ENCODE measurements around the gene AUTS2.

Gene AUTS2

DNA sequence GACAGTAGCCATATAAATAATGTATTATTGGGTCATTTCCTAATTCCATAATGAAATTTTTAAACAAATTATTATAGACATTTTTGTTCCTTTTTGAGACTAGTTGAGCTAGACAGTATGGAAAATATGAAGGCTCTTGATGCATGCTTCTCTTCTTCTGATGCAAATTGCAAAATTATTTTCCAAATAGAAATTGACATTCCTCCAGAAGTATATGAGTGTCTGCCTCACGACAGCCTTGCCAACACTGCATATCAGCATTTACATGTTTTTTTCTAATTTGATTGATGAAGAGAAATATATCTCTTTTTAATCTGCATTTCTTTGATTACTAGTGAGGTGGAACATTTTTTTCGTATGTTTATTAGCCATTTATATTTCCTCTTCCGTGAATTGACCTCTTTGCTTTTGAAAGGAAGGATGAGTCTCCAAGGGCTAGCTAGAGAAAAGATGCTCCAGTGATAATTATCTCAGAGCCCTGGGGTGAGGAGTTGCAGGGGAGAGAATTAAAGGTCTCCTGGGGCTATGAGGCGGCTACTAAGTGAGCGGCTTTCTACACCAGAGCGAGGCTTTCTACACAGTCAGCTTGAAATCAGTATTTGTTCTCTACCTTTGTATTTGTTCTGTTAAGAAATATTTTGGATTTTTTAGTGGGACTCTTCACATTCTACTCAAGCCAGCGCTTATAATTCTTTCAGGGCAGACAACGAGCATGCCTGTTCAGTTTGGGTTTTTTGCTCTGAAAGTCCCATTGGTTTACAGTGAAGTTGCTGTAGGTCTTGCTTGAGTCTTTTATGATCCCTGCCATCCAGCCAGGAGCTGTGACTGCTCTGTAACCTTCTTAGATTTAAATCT is 821.5 kb downstream of the AUTS2 start:
- no peak for DNase-seq (ENCODE audit: extremely low read depth in 1 of 2, low read depth in 1 of 2)

DNA sequence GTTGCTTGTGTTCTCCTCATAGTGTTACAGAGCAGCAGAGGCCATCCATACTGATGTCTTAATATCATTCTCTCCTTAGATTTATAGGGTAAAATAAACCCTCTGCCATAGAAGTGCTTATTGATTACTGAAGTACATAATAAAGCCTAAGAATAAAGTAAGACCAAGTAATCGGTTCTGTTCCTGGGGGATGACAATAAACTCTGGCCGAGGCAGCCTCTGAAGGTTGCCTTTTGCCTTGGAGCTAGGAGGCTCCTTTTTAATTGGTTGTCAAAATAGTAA is 822.0 kb downstream of the AUTS2 start:
- no peak for DNase-seq (ENCODE audit: extremely low read depth in 1 of 2, low read depth in 1 of 2)

DNA sequence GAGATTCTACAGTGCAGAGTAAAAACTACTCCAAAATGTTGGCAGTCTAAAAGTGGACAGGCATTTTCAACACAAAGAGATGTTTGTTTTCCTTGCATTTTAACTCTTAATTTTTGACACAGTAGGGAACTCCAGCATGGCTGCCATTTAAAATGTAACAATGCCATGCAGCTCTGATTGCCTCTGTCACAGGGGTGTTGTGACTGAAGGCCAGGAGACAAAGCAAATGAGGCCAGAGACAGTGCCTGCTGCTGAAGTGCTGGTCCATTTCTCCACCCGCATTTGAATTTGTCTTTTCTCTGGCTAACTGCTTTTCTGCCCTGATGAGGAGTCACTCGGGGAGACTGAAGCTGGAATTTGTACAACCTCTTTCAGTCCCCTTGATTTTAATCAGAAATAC is 823.0 kb downstream of the AUTS2 start:
- no peak for DNase-seq (ENCODE audit: extremely low read depth in 1 of 2, low read depth in 1 of 2)

DNA sequence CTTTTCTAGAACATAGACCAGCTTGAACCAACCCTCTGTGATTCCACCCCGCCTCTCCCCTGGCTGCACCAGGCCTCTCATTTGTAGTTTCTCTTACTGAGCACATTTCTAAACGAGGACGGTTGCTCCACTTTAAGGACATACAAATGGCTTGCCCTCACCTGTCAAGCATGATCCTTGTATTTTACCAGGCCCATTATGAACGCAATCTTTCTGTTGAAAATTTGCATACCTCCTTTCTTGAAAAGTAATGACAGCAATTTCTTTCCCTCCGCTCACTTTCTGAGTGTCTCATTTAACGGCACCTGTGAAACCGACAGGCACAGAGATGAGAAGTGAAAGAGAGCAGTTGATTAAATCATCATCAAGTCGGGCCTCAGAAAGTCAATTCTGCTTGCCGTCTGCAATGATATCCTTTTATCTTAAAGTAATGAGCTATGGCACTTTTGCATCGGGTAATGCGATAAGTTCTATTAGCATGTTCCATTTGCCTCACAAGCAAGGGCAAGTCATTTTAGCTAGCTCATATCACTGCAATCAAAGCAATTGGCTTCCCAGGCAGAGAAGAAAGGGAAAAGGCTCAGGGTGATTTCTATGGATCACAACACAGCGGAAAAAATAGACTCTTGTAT is 828.1 kb downstream of the AUTS2 start:
- DNase-seq (ENCODE audit: extremely low read depth in 1 of 2, low read depth in 1 of 2) = no peak

DNA sequence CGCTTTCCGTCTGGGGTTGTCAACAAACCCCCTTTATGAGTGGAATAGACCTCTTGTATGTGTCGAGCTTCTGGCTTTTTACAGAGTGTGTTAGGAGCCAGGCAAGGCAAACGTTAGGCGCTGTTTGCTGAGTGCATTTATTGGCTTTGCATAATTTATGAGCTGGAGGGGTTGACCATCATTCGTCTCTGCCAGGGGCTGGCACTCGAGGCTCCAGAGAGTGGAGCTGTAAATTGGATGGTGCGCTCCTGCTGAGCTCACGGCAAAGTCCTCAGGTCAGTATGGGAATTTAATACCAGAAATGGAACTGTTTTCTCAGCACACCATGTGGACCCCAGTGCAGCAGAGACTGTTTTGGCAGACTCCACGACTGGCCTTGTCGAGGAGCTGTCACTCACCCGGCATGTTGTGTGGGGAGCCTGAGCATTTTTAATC is 834.3 kb downstream of the AUTS2 start:
- no peak for DNase-seq (ENCODE audit: extremely low read depth in 1 of 2, low read depth in 1 of 2)

DNA sequence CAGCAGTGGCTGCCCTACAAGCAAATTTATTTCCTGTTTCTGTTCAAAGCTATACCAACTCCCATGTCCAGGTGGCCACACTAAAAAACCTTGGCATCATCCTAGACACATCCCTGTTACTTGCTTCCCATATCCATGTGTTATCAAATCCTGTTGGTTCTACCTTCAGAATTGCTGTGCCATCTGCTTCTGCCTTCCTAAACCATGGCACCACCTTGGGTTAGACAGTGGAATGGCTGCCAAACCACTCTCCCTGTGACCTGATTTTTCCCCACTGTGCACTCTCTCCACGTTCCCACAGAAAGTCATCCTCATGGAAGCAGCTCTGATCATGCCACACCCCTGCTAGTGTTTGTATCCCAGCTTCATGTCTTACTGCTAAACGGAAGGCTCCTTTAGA is 836.1 kb downstream of the AUTS2 start:
- DNase-seq (ENCODE audit: extremely low read depth in 1 of 2, low read depth in 1 of 2) = no peak

DNA sequence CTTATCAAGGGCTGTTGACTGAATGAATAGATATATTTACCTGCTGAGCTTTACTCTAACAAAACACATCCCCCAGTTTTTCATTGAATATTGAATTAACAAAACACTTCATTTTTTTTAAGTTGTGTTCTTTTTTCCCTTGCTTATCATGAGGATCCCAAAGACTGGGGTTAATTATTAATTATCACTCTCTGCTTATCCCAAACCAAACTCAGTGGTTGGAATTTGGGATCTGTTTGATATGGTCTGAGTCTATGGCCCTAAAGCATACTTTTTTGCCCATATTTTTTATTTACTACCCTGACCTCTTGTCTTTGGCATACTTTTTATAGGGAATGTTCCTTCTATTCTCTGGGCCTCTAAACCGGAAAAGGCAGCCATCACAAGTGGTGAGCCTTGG is 836.5 kb downstream of the AUTS2 start:
- no peak for DNase-seq (ENCODE audit: extremely low read depth in 1 of 2, low read depth in 1 of 2)

DNA sequence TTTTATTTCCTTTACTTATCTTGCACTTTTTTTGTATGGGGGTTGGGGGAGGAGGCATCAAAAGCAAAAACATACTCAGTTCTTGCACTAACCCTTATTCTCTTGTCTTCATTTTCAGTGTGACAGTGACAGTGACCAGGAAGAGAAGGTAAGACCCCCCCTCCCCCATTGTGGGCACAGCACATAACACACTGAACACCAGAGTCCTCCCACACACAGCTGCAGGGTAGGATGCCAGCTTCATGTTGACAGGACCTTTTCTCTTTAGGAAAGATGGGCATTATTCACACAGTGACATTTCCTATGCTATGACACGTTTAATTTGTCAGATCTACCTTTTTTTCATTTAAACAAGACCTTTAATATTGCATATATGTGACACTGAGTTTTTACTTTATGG is 837.4 kb downstream of the AUTS2 start:
- DNase-seq (ENCODE audit: extremely low read depth in 1 of 2, low read depth in 1 of 2) = no peak

DNA sequence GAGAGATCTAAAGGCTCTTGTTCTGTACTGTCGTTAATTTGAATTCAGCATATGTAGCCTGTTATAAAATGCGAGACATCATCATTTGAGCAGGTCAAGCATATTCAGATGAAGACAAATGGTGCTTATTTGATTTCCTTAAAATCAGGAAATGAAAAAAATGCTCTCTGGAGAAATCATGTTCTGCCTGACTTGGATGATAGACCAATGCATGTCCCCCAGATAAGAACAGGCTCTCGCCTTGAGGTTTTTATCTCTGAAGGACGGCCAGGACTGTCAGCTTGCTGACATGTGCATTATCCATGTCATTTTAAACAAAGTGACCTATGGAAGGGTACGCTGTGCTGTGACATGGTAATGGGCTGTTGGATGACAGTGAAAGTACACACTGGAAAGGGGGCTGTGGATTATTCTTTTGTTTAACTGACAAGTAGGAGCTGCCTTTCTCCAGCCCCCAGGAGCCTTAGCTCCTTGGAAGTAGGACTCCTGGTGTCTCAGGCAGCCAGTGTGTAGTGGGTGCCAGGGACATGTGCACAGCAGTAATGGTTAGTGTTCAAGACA is 838.6 kb downstream of the AUTS2 start:
- DNase-seq (ENCODE audit: extremely low read depth in 1 of 2, low read depth in 1 of 2) = no peak

DNA sequence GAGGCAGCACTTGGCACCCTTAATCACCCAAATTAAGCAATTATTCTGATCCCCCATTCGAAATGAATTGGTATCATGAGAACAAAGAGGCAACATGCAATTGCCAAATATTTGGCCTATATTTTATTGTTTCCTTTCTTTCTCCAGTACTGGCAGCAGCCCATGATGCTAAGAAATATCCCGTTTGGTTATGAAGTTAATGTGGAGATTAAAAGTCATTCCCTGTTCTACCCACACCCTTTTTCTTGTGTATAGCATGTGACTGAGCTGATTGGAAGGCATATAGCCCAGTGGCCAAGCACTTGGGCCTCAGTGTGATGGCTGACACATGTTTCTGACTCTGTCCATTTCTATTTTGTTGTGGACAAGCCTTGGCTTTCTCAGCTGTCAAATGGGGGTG is 841.4 kb downstream of the AUTS2 start:
- DNase-seq (ENCODE audit: extremely low read depth in 1 of 2, low read depth in 1 of 2) = no peak

DNA sequence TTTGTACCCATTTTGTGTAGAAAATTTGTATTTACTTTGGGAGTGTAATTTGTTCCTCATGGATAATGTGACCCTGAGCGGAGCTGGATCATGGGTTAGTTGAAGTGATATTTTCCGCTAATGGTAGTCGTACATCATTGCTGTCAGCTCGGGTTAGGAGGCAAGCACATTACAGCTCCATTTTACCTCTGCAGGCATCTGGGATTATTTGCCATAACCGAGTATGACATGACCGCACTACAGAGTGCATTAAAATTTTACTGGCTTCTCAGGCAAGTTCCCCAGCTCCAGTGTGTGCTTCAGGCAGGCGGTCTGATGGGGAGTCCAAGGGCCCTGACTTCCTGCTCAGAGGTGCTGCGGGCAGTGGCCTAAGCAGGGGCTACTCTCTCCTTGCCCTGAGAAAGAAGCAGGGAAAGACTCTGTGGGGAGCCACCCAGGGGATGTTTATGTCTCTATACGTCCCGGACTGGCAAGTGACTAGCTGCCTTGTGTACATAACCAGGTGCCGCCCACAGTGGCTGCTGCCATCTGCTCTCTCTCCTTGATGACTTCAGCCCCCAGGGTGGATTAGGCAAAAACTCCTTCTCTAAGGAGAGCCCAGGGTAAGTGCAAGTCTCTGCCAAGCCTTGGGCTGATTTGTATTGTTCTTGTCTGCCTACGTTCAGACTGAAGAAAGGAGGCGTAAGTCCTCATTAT is 848.3 kb downstream of the AUTS2 start:
- no peak for DNase-seq (ENCODE audit: extremely low read depth in 1 of 2, low read depth in 1 of 2)

DNA sequence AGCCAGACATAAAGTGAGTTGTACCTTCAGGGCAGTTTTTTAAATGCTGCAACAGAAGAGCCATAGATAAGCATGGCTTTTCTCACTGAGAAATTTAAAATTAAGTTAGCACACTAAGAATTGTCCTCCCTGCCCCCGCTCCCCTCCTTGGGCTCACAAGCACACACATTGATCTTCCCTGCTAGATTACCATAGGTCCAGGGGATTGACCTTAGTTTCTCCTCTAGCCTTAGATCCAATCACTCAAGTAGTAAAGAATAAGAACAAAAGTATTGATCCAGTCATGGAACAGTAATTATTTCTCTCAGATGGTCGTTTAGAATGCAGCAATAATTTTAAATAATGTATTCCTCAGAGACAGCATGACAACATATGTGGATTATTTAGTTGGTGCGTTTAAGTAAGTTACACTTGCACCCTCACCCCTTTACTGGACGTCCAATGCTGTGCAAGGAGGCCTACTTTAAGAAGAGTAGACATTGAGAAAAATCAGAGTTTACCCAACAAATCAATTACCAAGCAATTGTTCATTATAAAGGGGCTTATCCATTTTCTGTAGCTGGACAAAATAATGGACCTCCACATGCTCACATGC is 850.1 kb downstream of the AUTS2 start:
- no peak for DNase-seq (ENCODE audit: extremely low read depth in 1 of 2, low read depth in 1 of 2)

DNA sequence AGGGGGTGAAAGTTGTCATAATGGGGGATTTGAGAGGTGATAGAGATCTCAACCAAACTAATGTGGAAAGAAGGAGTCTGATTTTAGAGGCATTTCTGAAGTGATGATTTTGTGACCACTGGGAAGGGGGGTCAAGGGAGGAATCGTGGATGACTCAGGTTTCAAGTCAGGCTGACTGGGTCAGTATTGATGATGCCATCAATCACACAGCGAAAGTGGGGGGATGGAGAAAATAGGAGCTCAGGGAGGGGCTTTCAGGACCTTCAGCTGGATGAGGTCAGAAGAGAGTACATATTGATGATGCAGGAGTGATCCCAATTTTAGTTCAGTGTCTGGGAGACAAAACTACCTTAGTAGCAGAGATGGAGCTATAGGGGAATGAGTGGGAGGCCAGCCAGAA is 852.5 kb downstream of the AUTS2 start:
- no peak for DNase-seq (ENCODE audit: extremely low read depth in 1 of 2, low read depth in 1 of 2)

DNA sequence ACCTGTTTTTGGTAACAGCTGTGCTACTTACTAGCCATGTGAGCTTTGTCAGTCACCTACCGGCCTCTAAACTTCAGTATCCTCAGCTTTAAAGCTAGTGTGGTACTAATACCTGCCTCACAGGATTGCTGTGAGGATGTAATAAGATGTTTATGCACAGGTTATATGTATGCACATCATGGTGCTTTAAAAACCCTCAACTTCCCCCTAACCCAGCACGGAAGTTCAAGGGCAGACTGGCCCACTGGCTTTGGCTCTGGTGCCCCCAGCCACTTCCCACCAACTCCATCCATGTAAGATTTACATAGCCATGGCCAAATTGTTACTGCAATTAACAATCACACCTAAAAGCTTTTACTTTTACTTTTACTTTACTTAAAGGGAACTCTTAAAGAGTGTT is 857.6 kb downstream of the AUTS2 start:
- DNase-seq (ENCODE audit: extremely low read depth in 1 of 2, low read depth in 1 of 2) = no peak

DNA sequence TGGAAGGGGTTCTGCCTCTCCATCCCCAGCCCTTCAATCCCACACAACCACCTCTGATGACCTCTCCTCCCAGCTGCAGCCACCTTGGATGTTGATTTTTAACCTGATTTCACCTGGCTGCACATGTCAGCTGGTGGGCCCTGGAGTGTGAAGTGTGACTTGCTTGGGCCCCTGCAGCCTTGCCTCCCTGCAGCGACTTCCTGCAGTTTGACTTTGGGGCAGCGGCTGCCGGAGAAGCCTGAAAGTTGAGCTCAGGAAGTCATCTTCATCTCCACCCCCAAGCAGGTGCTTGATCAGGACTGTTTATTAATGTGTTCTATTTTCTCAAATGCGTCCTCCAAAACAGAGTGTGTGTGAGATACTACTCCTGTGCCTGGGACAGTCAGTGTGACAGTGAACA is 858.4 kb downstream of the AUTS2 start:
- DNase-seq (ENCODE audit: extremely low read depth in 1 of 2, low read depth in 1 of 2) = no peak

DNA sequence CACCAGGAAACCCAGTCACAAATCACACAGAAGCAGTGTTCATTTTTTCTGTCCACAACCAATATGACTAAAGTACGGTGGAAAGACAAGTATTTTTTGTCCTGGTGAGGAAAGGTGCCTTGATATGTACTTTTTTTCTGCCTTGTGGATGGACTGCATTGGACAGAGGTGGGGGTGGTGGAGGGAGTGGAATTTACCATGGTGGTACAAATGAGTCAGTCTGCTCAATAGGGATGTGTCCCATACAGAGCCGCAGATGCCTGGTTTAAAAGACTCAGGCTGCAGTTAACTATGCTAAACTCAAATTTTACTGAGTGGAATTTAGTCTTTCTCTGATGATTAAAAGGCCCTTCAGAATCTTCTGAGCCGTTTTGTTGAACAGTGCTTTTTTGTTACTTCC is 859.2 kb downstream of the AUTS2 start:
- DNase-seq (ENCODE audit: extremely low read depth in 1 of 2, low read depth in 1 of 2) = no peak

DNA sequence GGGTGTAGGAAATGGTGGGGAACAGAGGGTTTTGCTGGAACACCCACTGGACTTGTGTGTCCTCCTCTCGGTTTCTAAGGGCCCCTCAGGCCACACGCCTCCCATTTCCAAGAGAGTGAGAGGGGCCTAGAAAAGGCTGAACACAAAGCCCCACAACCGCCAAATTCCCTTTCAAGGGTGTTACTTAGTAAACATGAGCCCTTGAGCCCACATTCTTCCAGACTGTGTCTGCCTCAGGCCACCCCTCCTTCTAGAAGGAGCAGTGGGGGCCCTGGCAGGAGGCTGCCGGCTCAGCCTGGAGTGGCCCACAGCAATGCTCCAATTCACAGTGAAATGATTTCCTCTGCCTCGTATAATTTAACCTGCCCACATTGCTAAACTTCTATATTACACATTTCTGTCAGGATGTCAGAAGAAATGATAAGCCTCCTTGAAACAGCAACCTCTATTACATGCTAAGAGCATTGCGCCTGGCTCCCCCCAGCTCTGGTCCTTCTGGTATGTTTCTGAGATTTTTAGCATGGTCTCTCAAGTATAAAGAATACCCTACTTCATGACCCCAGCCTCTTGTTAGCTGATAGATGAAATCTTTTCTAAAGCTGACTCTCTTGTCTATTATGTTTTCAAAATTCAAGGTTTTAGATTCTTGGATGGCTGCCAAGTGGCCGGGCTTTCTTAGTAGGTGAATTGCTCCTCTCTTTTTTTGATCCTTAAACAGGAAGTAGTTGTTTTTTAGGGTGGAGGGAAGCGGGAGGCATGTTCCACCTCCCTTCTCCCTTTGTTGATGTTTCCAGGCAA is 859.8 kb downstream of the AUTS2 start:
- DNase-seq (ENCODE audit: extremely low read depth in 1 of 2, low read depth in 1 of 2) = no peak

DNA sequence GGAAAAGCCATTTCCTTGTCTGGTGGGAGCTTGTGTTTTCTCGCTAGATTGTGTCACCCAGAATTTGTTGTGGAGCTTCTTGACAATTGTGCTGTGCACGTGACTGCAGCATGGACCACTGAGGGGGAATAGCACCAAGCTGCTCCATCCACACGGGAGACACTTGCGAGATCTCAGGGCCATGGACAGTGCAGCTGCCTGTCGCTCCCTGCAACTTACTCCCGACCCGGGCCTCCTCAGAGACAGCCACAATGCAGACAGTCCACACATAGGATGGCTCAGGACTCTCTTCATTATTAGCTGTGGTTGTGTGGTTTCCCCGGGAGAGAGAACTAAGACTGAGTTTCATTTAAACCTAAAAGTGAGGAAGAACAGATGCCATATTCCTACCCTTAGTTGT is 860.5 kb downstream of the AUTS2 start:
- no peak for DNase-seq (ENCODE audit: extremely low read depth in 1 of 2, low read depth in 1 of 2)

DNA sequence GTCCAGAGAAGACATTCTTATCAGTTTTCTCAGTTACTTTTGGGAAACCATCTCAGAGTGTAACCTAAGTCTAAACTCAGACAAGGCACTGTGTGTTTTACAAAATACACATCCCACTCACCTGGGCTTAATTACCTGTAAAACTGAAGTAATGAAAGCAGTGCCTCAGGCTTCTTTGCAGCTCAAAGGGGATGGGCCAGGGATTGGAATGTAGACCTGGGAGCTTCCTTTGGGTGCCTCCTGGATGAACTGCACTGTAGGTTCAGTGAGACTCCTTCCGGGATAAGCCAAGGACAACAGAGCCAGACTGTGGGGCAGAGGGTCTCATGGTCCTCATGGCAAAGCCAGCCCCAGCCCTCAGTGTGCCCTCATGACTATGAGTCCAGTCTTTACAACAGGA is 861.3 kb downstream of the AUTS2 start:
- no peak for DNase-seq (ENCODE audit: extremely low read depth in 1 of 2, low read depth in 1 of 2)

DNA sequence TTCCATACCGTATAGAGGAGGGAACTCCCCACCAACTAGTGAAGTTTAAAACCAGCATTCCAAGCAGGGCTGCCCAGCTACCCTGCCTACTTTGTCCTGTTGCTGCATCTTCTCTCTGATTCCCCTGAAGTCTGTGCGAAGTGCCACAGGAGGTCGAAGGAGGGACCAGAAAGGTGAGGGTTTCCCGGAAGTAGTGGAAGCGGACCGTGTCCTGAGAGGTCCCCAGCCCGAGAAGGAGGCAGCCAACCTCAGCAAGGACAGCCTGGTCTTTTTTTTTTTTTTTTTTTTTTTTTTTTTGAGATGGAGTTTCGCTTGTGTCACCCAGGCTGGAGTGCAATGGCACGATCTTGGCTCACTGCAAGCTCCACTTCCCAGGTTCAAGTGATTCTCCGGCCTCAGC is 861.8 kb downstream of the AUTS2 start:
- DNase-seq (ENCODE audit: extremely low read depth in 1 of 2, low read depth in 1 of 2) = no peak

DNA sequence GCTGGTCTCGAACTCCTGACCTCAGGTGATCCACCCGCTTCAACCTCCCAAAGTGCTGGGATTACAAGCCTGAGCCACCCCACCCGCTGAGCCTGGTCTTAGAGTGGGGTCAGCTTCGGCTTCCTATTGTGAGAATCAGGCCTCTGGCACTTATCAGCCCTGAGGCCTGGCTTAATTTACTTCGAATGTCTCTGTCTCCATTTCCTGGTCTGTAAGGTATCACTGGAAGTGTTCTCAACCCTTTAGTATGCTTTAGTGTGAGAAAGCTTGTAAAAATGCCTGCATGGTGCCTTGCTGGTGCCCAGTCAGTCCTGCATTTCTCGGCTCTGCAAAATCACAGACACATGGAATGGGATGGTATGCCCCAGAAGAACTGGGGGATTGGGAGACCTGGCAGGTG is 862.3 kb downstream of the AUTS2 start:
- no peak for DNase-seq (ENCODE audit: extremely low read depth in 1 of 2, low read depth in 1 of 2)

Measured in stimulated activated CD8-positive, alpha-beta memory T cell treated with anti-CD3 and anti-CD28 coated beads, Interleukin-7, amount 100 ng/mL, for 48 hours (primary cell).